Activated T-cell treated with anti-CD3 and anti-CD28 coated beads, Interleukin-2, amount 50 U/mL, for 72 hours (primary cell): ENCODE measurements around the gene DGKD. TPM values are rescaled to one million over a fixed set of nuclear protein-coding genes. Genes with fewer than 3 reads are reported as not detected.
"Not testable (repeated sequence)": the region's sequence is repeated elsewhere in the genome, so short reads cannot be mapped to it uniquely, and the experiment has no call there.

ENCODE experiments used
- ATAC-seq, 2 donors: fragments of 150-1000 bp; cut with Tn5 transposase; replicated peaks in 1 of 2; 2 replicates each; pipeline ENCODE4 v1.10.0; 2021; ENCODE audit warnings: moderate library complexity in 2 of 2, mild to moderate bottlenecking in 1 of 2
- DNase-seq, 2 donors: peaks; one replicate each; pipeline ENCODE4 v3.0.0; 2021 to 2022; ENCODE audit warnings: mixed read lengths in 1 of 2
- H3K27ac Mint-ChIP-seq: one replicate; pipeline ENCODE4 v1.8.0; 2022; ENCODE audit warnings: mild to moderate bottlenecking, moderate library complexity, mixed read lengths
- H3K27me3 Mint-ChIP-seq: one replicate; pipeline ENCODE4 v1.8.0; 2022; ENCODE audit warnings: low read depth, mixed read lengths
- H3K36me3 Mint-ChIP-seq, 2 donors: one replicate each; pipeline ENCODE4 v1.8.0; 2022; ENCODE audit warnings: mixed read lengths in 2 of 2, mild to moderate bottlenecking in 1 of 2; ENCODE audit not compliant: insufficient read depth in 2 of 2
- H3K4me1 Mint-ChIP-seq: one replicate; pipeline ENCODE4 v1.8.0; 2022; ENCODE audit warnings: low read depth, mixed read lengths
- H3K4me3 Mint-ChIP-seq, 2 donors: one replicate each; pipeline ENCODE4 v1.8.0; 2022; ENCODE audit warnings: mild to moderate bottlenecking in 2 of 2, mixed read lengths in 2 of 2, moderate library complexity in 2 of 2
- H3K9me3 Mint-ChIP-seq, 2 donors: one replicate each; pipeline ENCODE4 v1.8.0; 2022; ENCODE audit warnings: mixed read lengths in 2 of 2
- total RNA-seq, 2 donors: library from RNA; stranded (reverse); gene quantifications; one replicate each; pipeline ENCODE4 v1.2.3, GENCODE V29; 2022

Gene DGKD
- total RNA-seq, 2 donors from 2014 or later = 78.0 to 94.4 TPM

DNA sequence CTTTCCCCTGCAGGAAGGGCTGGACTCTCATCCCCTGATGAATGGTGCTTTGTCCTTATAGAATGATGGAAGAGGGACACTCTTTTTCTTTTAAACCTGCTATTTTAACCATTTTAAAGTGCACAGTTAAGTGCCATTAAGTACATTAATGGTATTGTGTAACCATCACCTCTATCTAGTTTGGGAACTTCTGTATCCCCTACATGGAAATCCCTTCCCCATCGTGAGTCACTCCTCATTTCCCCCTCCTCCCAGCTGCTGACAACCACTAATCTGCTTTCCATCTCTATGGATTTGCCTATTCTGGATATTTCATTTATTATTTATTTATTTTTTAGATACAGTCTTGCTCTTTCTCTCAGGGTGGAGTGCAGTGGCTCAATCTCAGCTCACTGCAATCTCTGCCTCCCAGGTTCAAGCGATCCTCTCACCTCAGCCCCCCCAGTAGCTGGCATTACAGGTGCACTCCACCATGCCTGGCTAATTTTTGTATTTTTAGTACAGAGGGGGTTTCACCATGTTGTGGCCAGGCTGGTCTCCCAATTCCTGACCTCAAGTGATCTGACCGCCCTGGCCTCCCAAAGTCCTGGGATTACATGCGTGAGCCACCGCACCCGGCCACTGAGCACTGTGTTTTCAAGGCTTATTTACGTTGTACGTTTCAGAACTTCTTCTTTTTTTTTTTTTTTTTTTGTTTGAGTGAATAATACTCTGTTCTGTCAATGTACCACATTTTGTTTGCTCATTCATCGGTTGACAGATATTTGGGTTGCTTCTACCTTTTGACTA, 15.8 kb downstream of the DGKD start:
- H3K9me3 Mint-ChIP-seq = no peaks in the 10 kb centered on the region
- peaks cover 0 to 8% of the 10 kb centered on the region in 2 donors for H3K36me3 Mint-ChIP-seq
- H3K4me3 Mint-ChIP-seq = no peak overlapping the region
- H3K4me1 Mint-ChIP-seq = peaks cover 54% of the 10 kb centered on the region
- ATAC-seq (no peak), DNase-seq (no peak)
- no peaks in the 10 kb centered on the region for H3K27me3 Mint-ChIP-seq
- peak overlapping the region; percentile 32 for H3K27ac Mint-ChIP-seq

DNA sequence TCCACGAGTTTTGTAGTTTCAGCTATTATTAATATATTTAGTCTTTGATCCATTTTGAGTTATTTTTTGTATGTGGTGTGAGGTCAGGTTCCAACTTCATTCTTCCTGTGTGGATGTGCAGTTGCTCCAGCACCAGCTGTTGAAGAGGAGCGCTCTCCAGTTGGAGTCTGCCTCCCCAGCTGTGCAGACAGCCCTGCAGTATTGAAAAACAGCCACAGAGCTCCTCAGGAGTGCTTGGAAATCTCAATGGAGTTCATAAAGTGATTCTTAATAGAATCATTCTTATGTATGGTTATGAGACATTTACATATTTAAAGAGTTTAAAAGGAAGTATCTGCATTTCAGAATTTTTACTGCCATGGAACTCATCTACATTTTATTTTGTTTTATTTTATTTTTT, 17.3 kb downstream of the DGKD start:
- DNase-seq (no peak), ATAC-seq (no peak)
- no peak overlapping the region for H3K27ac Mint-ChIP-seq
- H3K27me3 Mint-ChIP-seq = no peaks in the 10 kb centered on the region
- H3K36me3 Mint-ChIP-seq = peaks cover 0 to 10% of the 10 kb centered on the region in 2 donors
- H3K4me3 Mint-ChIP-seq = no peak overlapping the region
- H3K4me1 Mint-ChIP-seq = peaks cover 46% of the 10 kb centered on the region
- H3K9me3 Mint-ChIP-seq = no peaks in the 10 kb centered on the region

DNA sequence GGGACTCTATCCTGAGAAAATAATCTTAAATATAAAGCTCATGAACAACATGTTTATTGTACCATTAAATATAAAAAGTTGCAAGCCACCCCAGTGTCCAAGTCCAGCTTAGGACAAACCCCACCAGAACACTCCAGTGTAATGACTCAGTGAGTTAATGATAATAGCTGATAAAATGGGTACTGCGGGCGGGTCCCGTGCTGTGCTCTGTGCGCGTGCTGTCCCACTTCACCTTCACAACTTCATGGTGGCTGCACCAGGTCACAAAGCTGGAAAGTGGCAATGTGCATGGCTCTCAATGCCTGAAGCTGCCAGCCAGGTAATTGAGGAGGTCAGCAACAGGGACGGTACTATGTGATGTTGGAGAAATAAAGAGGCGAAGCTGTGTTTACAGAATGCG, 18.6 kb downstream of the DGKD start:
- no peak for ATAC-seq
- peaks cover 0 to 1% of the 10 kb centered on the region in 2 donors for H3K9me3 Mint-ChIP-seq
- peaks cover 36% of the 10 kb centered on the region for H3K4me1 Mint-ChIP-seq
- DNase-seq = no peak
- peaks cover 4 to 16% of the 10 kb centered on the region in 2 donors for H3K36me3 Mint-ChIP-seq
- no peaks in the 10 kb centered on the region for H3K27me3 Mint-ChIP-seq
- no peak overlapping the region for H3K27ac Mint-ChIP-seq
- H3K4me3 Mint-ChIP-seq = no peak overlapping the region

DNA sequence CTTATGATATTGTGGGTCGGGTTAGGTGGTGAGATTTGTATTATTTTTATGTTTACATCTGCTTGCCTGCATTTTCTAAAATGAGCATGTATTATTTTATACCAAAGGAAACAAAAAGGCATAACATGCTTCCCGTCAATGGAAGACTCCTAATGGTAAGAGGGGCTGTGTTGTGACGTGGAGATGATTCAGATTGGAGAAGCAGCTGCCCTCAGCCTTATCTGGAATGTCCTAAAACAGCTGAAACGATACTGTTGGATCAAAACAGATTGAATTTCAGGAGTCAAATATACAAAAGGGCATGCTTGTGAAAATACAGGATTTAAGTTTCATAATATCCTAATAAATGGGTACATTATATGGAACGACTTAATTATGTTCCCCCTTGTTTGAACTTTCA, 19.0 kb downstream of the DGKD start:
- no peak for DNase-seq
- no peak overlapping the region for H3K4me3 Mint-ChIP-seq
- peaks cover 36% of the 10 kb centered on the region for H3K4me1 Mint-ChIP-seq
- peaks cover 4 to 16% of the 10 kb centered on the region in 2 donors for H3K36me3 Mint-ChIP-seq
- no peaks in the 10 kb centered on the region for H3K27me3 Mint-ChIP-seq
- no peak for ATAC-seq
- no peak overlapping the region for H3K27ac Mint-ChIP-seq
- H3K9me3 Mint-ChIP-seq = peaks cover 0 to 1% of the 10 kb centered on the region in 2 donors

DNA sequence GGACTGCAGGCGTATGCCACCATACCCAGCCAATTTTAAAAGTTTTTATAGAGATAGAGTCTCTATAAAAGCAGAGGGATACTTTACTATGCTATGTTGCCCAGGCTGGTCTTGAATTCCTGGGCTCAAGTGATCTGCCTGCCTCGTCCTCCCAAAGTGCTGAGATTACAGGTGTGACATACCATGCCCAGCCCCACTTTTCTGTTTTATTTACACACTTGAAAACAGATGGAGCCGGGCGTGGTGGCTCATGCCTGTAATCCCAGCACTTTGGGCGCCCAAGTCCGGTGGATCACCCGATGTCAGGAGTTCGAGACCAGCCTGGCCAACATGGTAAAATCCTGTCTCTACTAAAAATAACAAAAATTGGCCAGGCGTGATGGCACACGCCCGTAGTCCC, 20.5 kb downstream of the DGKD start:
- not testable (repeated sequence) for H3K27ac Mint-ChIP-seq, H3K4me3 Mint-ChIP-seq, H3K27me3 Mint-ChIP-seq, ATAC-seq, DNase-seq, H3K9me3 Mint-ChIP-seq
- H3K4me1 Mint-ChIP-seq = peaks cover 41% of the 10 kb centered on the region
- H3K36me3 Mint-ChIP-seq = peaks cover 4 to 16% of the 10 kb centered on the region in 2 donors

DNA sequence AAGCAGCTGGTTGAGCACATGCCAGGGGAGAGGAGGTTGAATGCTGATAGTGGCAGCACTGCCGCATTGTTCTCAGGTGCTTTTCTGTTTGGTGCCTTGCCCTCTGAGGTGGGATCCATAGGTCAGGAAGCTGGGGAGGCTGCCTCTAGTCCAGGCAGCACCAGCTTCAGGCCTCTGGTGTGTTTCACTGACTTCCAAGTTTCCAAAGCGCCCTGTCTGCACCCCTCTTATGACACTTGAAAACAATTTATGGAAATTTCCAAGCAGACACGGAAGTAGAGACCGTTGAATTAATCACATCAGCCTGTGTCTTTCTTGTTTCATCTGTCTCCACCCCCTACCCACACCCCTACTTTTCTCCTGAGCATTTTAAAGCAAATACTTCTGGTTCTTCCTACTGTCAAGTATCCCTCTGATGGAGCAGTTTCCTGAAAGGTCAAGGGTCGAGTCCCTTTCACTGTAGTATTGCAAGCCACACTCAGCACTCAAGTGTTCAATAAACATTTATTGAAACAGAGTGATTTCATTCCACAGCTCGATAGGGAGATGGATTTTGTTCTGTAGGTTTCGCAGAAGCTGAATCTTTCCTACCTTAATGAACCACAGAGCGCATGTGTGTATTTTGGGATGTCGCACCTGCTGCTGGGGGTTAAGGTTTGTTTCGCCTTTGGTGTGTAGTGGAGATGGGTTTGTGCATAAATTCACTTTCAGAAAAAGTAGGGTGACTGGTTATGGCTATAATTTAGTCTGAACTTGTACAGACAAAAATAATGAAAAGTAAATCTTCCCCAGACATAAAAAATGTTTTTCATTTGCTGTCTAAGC, 21.4 kb downstream of the DGKD start:
- H3K27ac Mint-ChIP-seq = peak overlapping the region; percentile 69
- H3K9me3 Mint-ChIP-seq = peaks cover 0 to 1% of the 10 kb centered on the region in 2 donors
- DNase-seq (no peak), ATAC-seq (no peak)
- H3K4me3 Mint-ChIP-seq = no peak overlapping the region
- H3K4me1 Mint-ChIP-seq = peaks cover 44% of the 10 kb centered on the region
- peaks cover 4 to 16% of the 10 kb centered on the region in 2 donors for H3K36me3 Mint-ChIP-seq
- no peaks in the 10 kb centered on the region for H3K27me3 Mint-ChIP-seq

DNA sequence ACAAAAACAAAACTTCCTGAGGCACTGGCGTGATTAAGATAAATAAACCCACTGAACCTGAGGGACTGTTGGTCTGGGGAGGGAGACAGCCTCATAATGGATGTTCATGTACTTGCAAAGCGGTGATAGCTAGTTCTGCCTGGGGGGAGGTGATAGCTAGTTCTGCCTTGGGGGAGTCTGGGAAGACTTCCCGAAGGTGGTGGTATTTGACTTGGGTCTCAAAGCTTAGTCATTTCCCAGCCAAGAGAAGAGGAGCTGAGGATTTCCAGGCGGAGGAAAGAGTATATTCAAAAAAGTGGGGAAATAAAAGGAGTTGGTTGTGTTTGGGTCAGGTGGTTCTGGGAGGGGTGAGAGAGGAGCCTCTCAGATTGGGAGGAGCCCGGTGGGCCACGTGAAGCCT, 24.7 kb downstream of the DGKD start:
- Mint-ChIP-seq H3K27ac (no peak overlapping the region), H3K9me3 (peaks cover 0 to 1% of the 10 kb centered on the region in 2 donors), H3K36me3 (peaks cover 4 to 13% of the 10 kb centered on the region in 2 donors), H3K4me3 (no peak overlapping the region), H3K4me1 (peaks cover 65% of the 10 kb centered on the region), H3K27me3 (no peaks in the 10 kb centered on the region)
- ATAC-seq (no peak), DNase-seq (no peak)

DNA sequence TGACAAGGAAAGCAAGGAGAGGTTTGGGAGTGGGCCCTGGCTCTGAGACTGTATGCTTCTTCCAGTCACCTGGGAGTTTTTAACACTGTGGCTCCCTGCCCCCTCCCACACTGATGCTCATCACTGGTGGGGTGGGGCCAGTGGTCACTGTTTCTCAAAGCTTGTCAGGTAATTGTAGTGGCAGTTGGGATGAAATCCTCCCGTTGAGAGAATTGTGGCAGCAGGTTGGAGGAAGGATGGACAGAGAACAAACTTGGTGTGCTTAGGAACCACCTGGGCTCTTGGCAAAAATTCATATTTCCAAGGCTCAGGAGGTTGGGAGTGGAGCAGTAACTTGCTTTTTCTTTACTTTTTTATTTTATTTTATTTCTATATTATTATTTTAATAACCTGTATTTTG, 25.1 kb downstream of the DGKD start:
- peaks cover 0 to 1% of the 10 kb centered on the region in 2 donors for H3K9me3 Mint-ChIP-seq
- no peak for DNase-seq
- no peak for ATAC-seq
- peak overlapping the region; percentile 39 for H3K27ac Mint-ChIP-seq
- no peaks in the 10 kb centered on the region for H3K27me3 Mint-ChIP-seq
- peaks cover 69% of the 10 kb centered on the region for H3K4me1 Mint-ChIP-seq
- H3K4me3 Mint-ChIP-seq = no peak overlapping the region
- peaks cover 4 to 13% of the 10 kb centered on the region in 2 donors for H3K36me3 Mint-ChIP-seq

DNA sequence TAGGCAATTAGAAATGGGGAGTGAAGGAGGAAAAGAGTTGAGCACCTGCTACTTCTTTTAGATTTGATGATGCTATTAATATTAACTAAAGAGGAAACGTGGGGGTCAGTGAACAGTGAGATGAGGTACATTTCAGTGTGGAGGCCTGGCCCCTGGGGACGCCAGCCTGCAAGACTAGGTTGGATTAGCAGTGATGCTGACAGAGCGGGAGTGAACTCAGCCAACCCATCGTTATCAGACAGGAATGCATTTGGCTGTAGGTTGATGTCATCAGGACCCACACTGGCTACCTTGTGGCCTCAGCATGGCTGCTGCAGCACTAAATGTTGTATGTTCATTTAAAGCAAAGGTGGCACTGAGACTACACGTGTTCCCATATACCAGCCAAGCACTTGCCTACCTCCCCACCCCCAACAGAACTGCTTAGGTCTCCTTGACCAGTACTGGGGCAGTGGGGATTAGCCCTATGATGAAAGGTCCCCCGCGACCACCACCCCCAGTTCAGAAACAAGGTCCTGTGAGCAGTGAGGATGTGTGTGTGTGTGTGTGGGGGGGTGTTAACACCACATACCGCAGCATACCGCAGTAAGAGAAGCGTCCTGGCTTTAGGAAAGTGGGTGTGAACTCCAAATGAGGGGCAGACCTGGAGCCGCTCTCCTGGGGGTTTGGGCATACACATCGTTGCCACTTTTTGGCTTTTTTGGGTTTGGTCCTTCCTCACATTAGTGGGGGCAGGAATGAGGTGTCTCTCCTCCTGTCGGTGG, 26.0 kb downstream of the DGKD start:
- ATAC-seq (peak in 1 of 2 donors; percentile 8), DNase-seq (no peak)
- Mint-ChIP-seq H3K27me3 (no peaks in the 10 kb centered on the region), H3K4me3 (peak overlapping the region; percentile 53 to 58), H3K27ac (peak overlapping the region; percentile 62), H3K9me3 (peaks cover 0 to 1% of the 10 kb centered on the region in 2 donors), H3K36me3 (peaks cover 4 to 13% of the 10 kb centered on the region in 2 donors), H3K4me1 (peaks cover 73% of the 10 kb centered on the region)

DNA sequence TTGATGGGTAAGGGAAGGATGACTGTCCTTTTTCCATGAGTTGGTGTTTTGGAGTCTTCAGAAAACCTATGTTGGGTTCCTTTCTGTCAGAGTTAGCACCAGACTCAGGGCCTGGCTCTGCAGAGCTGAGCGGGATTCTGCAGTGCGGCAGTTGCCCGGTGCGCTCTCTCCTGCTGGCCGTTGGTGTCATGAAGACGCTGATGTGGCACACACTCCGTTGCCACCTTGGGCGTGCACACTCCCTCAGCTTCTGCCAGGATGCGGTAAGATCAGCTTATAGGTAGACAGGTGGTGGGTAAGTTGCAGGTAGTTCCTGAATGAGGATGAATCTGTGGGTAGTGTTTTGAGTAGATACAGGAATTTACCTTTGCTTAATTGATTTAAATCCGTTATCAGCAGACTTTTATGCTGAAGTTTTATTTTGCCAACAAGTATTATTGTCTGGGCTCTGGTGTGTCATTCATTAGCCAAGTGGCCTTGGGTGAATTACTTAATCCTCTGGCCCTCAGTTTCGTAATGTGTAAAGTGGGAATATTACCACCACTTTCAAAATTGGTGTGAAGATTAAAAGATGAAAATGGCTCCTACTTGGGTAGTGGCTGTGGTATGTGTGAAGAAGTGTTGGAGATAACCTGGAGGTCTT, 26.8 kb downstream of the DGKD start:
- peak overlapping the region; percentile 6 for H3K27ac Mint-ChIP-seq

DNA sequence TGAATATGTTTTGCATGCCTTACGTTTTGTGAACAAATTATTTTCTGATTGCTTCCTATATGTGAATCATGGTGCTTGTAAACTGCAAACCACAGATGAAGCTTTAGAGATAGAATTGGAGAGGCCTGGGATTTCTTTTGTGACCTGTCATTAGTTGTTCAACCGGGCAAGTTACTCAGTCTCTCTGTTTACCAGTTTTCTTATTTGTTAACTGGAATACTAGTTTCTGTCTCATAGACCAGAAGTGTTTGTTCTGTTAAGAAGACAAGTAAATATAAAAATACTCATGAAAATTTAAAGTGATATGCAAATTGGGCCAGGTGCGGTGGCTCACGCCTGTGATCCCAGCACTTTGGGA, 27.3 kb downstream of the DGKD start:
- Mint-ChIP-seq H3K36me3 (peaks cover 4 to 11% of the 10 kb centered on the region in 2 donors), H3K4me3 (peak overlapping the region in 1 of 2 donors; percentile 58), H3K4me1 (peaks cover 80% of the 10 kb centered on the region), H3K27ac (peak overlapping the region; percentile 3), H3K27me3 (no peaks in the 10 kb centered on the region), H3K9me3 (peaks cover 0 to 1% of the 10 kb centered on the region in 2 donors)
- no peak for DNase-seq
- ATAC-seq = no peak

More for the DNA sequence above, 26.8 kb downstream of the DGKD start:
- Mint-ChIP-seq H3K36me3 (peaks cover 4 to 13% of the 10 kb centered on the region in 2 donors), H3K9me3 (peaks cover 0 to 1% of the 10 kb centered on the region in 2 donors), H3K4me1 (peaks cover 75% of the 10 kb centered on the region), H3K27me3 (no peaks in the 10 kb centered on the region), H3K4me3 (peak overlapping the region; percentile 56 to 58)
- ATAC-seq (no peak), DNase-seq (no peak)

DNA sequence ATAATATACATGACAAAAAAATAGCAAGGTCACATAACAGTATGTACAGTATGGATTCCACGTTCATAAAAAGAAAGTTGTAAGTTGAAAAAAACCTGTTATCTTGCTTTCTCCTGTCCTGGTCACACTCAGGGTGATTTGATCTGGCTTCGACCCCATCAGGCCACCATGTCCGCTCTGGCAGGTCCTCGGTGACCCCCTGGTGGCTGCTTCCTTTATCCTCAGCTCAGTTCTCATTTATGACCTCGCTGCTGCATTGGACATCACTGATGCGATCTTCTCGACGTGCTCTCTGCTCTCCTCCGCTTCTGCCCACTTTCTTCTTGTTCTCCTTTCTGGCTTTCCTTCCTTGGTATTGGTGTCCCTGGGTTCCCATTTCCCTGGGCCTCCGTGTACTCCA, 29.7 kb downstream of the DGKD start:
- Mint-ChIP-seq H3K36me3 (peaks cover 0 to 3% of the 10 kb centered on the region in 2 donors), H3K9me3 (no peaks in the 10 kb centered on the region), H3K27me3 (no peaks in the 10 kb centered on the region), H3K4me3 (peak overlapping the region; percentile 76 to 86), H3K4me1 (peaks cover 90% of the 10 kb centered on the region), H3K27ac (no peak overlapping the region)
- DNase-seq (no peak), ATAC-seq (no peak)
